Hematopoietic multipotent progenitor cell treated with erythropoietin and hydrocortisone succinate and interleukin-3 and kit ligand, for 4 days (in vitro differentiated cells): ENCODE measurements around the gene DALRD3.
"Not testable (repeated sequence)": the region's sequence is repeated elsewhere in the genome, so short reads cannot be mapped to it uniquely, and the experiment has no call there.

Experiments used
- DNase-seq: peaks from one replicate; pipeline ENCODE4 v3.0.0-alpha.2; 2015

Gene DALRD3

GRCh38 chr3:49021813-49022687, 3.7 kb upstream of the DALRD3 start, which contains the start of gene NDUFAF3:
Gene NDUFAF3 (plus strand): TSS chr3:49022121. CDS start chr3:49022145, 24 bp downstream.
- DNase-seq, result peak; percentile 96

GRCh38 chr3:49021213-49021812, 2.9 kb upstream of the DALRD3 start:
- peak; percentile 100 for DNase-seq

GRCh38 chr3:49020330-49021212, 2.2 kb upstream of the DALRD3 start:
- DNase-seq, result peak; percentile 69

GRCh38 chr3:49019941-49020329, 1.6 kb upstream of the DALRD3 start:
- DNase-seq, result no peak

GRCh38 chr3:49018707-49019006, 277 bp upstream of the DALRD3 start:
- no peak for DNase-seq

- DNase-seq, result peak; percentile 55
Measured at GRCh38 chr3:49017229-49017970, 980 bp downstream of the DALRD3 start.

GRCh38 chr3:49016414-49017228, 1.8 kb downstream of the DALRD3 start:
- no peak for DNase-seq

GRCh38 chr3:49015765-49016164, 2.6 kb downstream of the DALRD3 start:
- DNase-seq, result no peak

GRCh38 chr3:49015072-49015471, 3.3 kb downstream of the DALRD3 start:
- no peak for DNase-seq

- peak; percentile 78 for DNase-seq
Measured at GRCh38 chr3:49013738-49014660, 4.4 kb downstream of the DALRD3 start.

- DNase-seq, result no peak
Measured at GRCh38 chr3:49013113-49013737, 5.2 kb downstream of the DALRD3 start.

- DNase-seq, result no peak
Measured at GRCh38 chr3:49012441-49013017, 5.9 kb downstream of the DALRD3 start.

- no peak for DNase-seq
Measured at GRCh38 chr3:49009396-49009795, 9.0 kb downstream of the DALRD3 start.

- not testable (repeated sequence) for DNase-seq
Measured at GRCh38 chr3:49008627-49009026, 9.8 kb downstream of the DALRD3 start.

- DNase-seq, result peak; percentile 98
Measured at GRCh38 chr3:49007771-49008528, 10.4 kb downstream of the DALRD3 start.

GRCh38 chr3:49007068-49007770, 11.2 kb downstream of the DALRD3 start, which contains the start of gene WDR6:
Gene WDR6 (plus strand): TSS chr3:49007391. CDS start chr3:49007432, 41 bp downstream.
- peak; percentile 99 for DNase-seq

- peak; percentile 60 for DNase-seq
Measured at GRCh38 chr3:49006408-49007067, 11.8 kb downstream of the DALRD3 start.

GRCh38 chr3:49005998-49006397, 12.4 kb downstream of the DALRD3 start:
- no peak for DNase-seq
